H1 (cell line): ENCODE measurements around the gene MIGA1. TPM values are rescaled to one million over a fixed set of nuclear protein-coding genes. Genes with fewer than 3 reads are reported as not detected.

Experiments
- CHD2 ChIP-seq: IDR thresholded peaks from 2 replicates; pipeline ENCODE4 v1.6.1; 2012; ENCODE audit warnings: low read length, improper control_type of control experiment
- EGR1 ChIP-seq: IDR thresholded peaks from 2 replicates; pipeline ENCODE4 v1.6.1; 2011; ENCODE audit warnings: low read depth, low read length, borderline replicate concordance
- PHF8 ChIP-seq: fragments of 200-600 bp; sonication (generic); conservative IDR thresholded peaks from 2 replicates; pipeline ENCODE4 v1.7.1; 2012; ENCODE audit warnings: low read depth, mild to moderate bottlenecking, inconsistent platforms, low read length, moderate library complexity
- SIN3A ChIP-seq, 2 experiments: IDR thresholded peaks in 1 of 2; conservative IDR thresholded peaks in 1 of 2; 2 replicates each; pipeline ENCODE4 v1.6.1; 2011 to 2012; ENCODE audit warnings: low read length in 2 of 2, improper control_type of control experiment in 1 of 2, low read depth in 1 of 2, mild to moderate bottlenecking in 1 of 2
- TBP ChIP-seq: IDR thresholded peaks from 2 replicates; pipeline ENCODE4 v1.6.1; 2011; ENCODE audit warnings: low read depth, low read length, improper control_type of control experiment
- polyA plus RNA-seq, 7 experiments: library from polyadenylated mRNA; depleted of rRNA in 3 of 7; stranded (reverse) in 5 of 7; unstranded in 2 of 7; fragments of >200 nt in 5 of 7; fragments of 200-250 nt in 2 of 7; gene quantifications; 1 replicate in 5 of 7; 2 replicates in 1 of 7; 4 replicates in 1 of 7; pipeline versions ENCODE4 v1.2.1 to v1.2.3, GENCODE V29; 2011 to 2013; ENCODE audit warnings: missing spikeins in 2 of 7, mixed read lengths in 2 of 7
- total RNA-seq: library from RNA; stranded (reverse); fragmentation: NEBNext Ultra II Directional; extraction: Animal tissue kit (Norgen Biotek cat#: 25700); gene quantifications from 2 replicates; pipeline ENCODE4 v1.2.1, GENCODE V29; 2021

MIGA1 gene
- total and polyA plus RNA-seq, 2 of the 8 experiments (the other 6 are each of a cell fraction or from before 2014, with no cell fraction given), result 0.95 to 7.0 TPM

- no peak for TF ChIP-seq PHF8
- no peak for TF ChIP-seq EGR1
- TF ChIP-seq SIN3A (conservative IDR thresholded peaks at IDR 0.05 in 1 of 2, IDR thresholded peaks at IDR 0.05 in 1 of 2; ENCODE audit: low read depth in 1 of 2, low read length in 2 of 2), result no peak
- no peak for TF ChIP-seq TBP
- no peak for TF ChIP-seq CHD2
- TF ChIP-seq, all 59 proteins: peak for 0
Measured at GRCh38 chr1:77876884-77877283, 97.4 kb downstream of the MIGA1 start (continued).
